A673 (cell line): Measurements from ENCODE around the gene FMNL1. TPM values are rescaled to one million over a fixed set of nuclear protein-coding genes. Genes with fewer than 3 reads are reported as not detected.

Experiments used
- BruUV-seq: library from RNA; stranded (reverse); fragments of 400-500 nt; replicated peaks from 2 replicates; lab custom pipeline; 2021; lab: Mats Ljungman, UMichigan
- CTCF ChIA-PET: fragments of 300-600 bp; sonication (Branson Sonifier 250); formaldehyde crosslinking; loops from one replicate; lab custom pipeline; 2022; ENCODE audit warnings: antibody characterized with exemption; lab: Charles Lee
- POLR2A ChIA-PET: fragments of 300-600 bp; sonication (Branson Sonifier 250); formaldehyde crosslinking; loops from one replicate; lab custom pipeline; 2022; ENCODE audit warnings: antibody characterized with exemption; ENCODE audit not compliant: low non-redundant PET; lab: Charles Lee
- DNase-seq: peaks from one replicate; pipeline ENCODE4 v3.0.0-alpha.2; 2015; ENCODE audit warnings: low spot score
- H3K27ac ChIP-seq: fragments of 200-600 bp; sonication (generic); 2 replicates; pipeline ENCODE4 v1.5.1; 2016; ENCODE audit warnings: mixed run types, low read depth, mild to moderate bottlenecking, mixed read lengths, antibody characterized with exemption, low read length; ENCODE audit not compliant: poor library complexity, severe bottlenecking
- H3K27me3 ChIP-seq: fragments of 200-600 bp; sonication (generic); replicated peaks from 2 replicates; pipeline ENCODE4 v1.6.1; 2017; ENCODE audit warnings: mixed run types, low read depth, mild to moderate bottlenecking, mixed read lengths, antibody characterized with exemption, low read length; ENCODE audit not compliant: insufficient read depth, poor library complexity
- H3K36me3 ChIP-seq: fragments of 200-600 bp; sonication (generic); 2 replicates; pipeline ENCODE4 v1.6.1; 2016; ENCODE audit warnings: mixed run types, mild to moderate bottlenecking, mixed read lengths, antibody characterized with exemption, low read length; ENCODE audit not compliant: insufficient read depth, poor library complexity, severe bottlenecking
- H3K4me1 ChIP-seq: fragments of 200-600 bp; sonication (generic); 2 replicates; pipeline ENCODE4 v1.6.1; 2017; ENCODE audit warnings: mixed run types, mild to moderate bottlenecking, mixed read lengths, antibody characterized with exemption, low read length; ENCODE audit not compliant: insufficient read depth, poor library complexity, severe bottlenecking
- H3K4me3 ChIP-seq: fragments of 200-600 bp; sonication (generic); 2 replicates; pipeline ENCODE4 v1.5.1; 2016; ENCODE audit warnings: low read depth, mixed run types, mild to moderate bottlenecking, mixed read lengths, low read length; ENCODE audit not compliant: poor library complexity, severe bottlenecking
- H3K9me3 ChIP-seq: fragments of 200-600 bp; sonication (generic); 2 replicates; pipeline ENCODE4 v1.6.1; 2016; ENCODE audit warnings: mixed run types, low read depth, mild to moderate bottlenecking, mixed read lengths, antibody characterized with exemption, low read length; ENCODE audit not compliant: poor library complexity, severe bottlenecking
- CTCF ChIP-seq: fragments of 300-800, 200-600 bp; sonication (generic); conservative IDR thresholded peaks from 2 replicates; pipeline ENCODE4 v1.5.1; 2017; ENCODE audit warnings: low read depth, mild to moderate bottlenecking, antibody characterized with exemption, low read length, moderate library complexity, mixed read lengths
- EZH2 ChIP-seq: fragments of 200-600 bp; sonication (generic); IDR thresholded peaks from 2 replicates; pipeline ENCODE4 v1.6.1; 2017; ENCODE audit warnings: borderline replicate concordance, low read depth, mild to moderate bottlenecking, mixed read lengths, antibody characterized with exemption, low read length; ENCODE audit not compliant: poor library complexity, severe bottlenecking
- intact Hi-C: fragments of 100-400 bp; cut with micrococcal nuclease; formaldehyde crosslinking; loops from one replicate; pipeline ENCODE4 v1.10.0; 2022; ENCODE audit not compliant: unreplicated experiment
- total RNA-seq: library from RNA; stranded (reverse); gene quantifications from 2 replicates; pipeline ENCODE4 v1.2.3, GENCODE V29; 2021

The FMNL1 gene
- total RNA-seq, 1 experiment from 2014 or later, result 1.0 TPM

GRCh38 chr17:45224671-45225050 is 3.0 kb downstream of the FMNL1 start:
- Histone ChIP-seq H3K27ac (no peak overlapping the region), H3K9me3 (no peaks in the 10 kb centered on the region), H3K4me1 (peaks cover 8% of the 10 kb centered on the region), H3K36me3 (no peaks in the 10 kb centered on the region), H3K27me3 (peaks cover 4% of the 10 kb centered on the region), H3K4me3 (no peak overlapping the region)
- intact Hi-C loops, result no loop called here
- no TSS peak for BruUV-seq
- CTCF ChIA-PET, result no interaction called here
- POLR2A ChIA-PET, result no interaction called here
- DNase-seq, result no peak
- no peak for TF ChIP-seq CTCF
- no peak for TF ChIP-seq EZH2

GRCh38 chr17:45225051-45225700 is 3.5 kb downstream of the FMNL1 start:
- BruUV-seq, result no TSS peak
- H3K9me3 ChIP-seq, result no peaks in the 10 kb centered on the region
- intact Hi-C loops, result no loop called here
- TF ChIP-seq CTCF, result no peak
- no peak for TF ChIP-seq EZH2
- CTCF ChIA-PET, result no interaction called here
- H3K36me3 ChIP-seq, result no peaks in the 10 kb centered on the region
- no peak overlapping the region for H3K27ac ChIP-seq
- H3K4me1 ChIP-seq, result peaks cover 8% of the 10 kb centered on the region
- no peak for DNase-seq
- POLR2A ChIA-PET, result no interaction called here
- no peak overlapping the region for H3K4me3 ChIP-seq
- H3K27me3 ChIP-seq, result peaks cover 4% of the 10 kb centered on the region

- Histone ChIP-seq H3K4me3 (no peak overlapping the region), H3K27me3 (peaks cover 4% of the 10 kb centered on the region), H3K36me3 (no peaks in the 10 kb centered on the region), H3K4me1 (peaks cover 8% of the 10 kb centered on the region), H3K27ac (no peak overlapping the region), H3K9me3 (no peaks in the 10 kb centered on the region)
- no TSS peak for BruUV-seq
- DNase-seq, result no peak
- CTCF ChIA-PET, result interaction anchor here (1.1 kb wide), 1 partner anchor 9 kb away, joined by 3 read pairs; no protein-coding TSS in a partner anchor
- TF ChIP-seq EZH2 (no peak), CTCF (no peak)
- intact Hi-C loops, result no loop called here
- POLR2A ChIA-PET, result no interaction called here
Observed at GRCh38 chr17:45225964-45226530, 4.4 kb downstream of the FMNL1 start.
